GM10847 (cell line): ENCODE data around the gene EEF1G.

ENCODE experiments used
- POLR2A ChIP-seq: IDR thresholded peaks from 2 replicates; pipeline ENCODE4 v1.6.1; 2011; ENCODE audit not compliant: insufficient read length; ENCODE audit errors: extremely low read depth

Gene EEF1G

DNA sequence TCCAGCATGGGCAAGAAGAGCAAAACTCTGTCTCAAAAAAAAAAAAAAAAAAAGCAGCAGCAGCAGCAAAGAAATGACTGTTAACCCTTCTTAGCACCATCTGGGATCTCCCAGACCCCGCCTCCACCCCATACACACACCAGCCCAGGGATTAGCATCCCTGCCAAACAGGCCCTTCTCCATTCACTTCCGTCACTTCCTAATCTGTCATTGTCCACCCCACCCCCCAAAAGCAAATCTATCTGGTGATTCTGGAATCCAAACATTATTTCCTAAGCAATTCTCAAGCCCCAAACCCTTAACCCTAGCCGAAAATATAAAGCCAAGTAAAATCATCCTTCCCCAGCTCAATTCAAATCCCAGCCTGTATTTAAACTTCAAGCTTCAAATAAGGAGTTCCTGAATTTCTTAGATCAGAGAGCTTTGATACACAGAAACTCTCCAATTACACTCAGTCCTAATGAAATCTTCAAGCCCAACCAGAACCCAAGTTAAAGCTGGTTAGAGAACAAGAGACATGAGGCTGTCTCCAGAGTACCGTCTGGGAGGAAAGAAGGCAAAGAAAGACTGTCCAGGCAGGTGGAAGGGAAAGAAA is 21.1 kb downstream of the EEF1G start:
- no peak for TF ChIP-seq POLR2A

GRCh38 chr11:62548545-62549335 is 25.0 kb downstream of the EEF1G start:
- TF ChIP-seq POLR2A, result no peak

DNA sequence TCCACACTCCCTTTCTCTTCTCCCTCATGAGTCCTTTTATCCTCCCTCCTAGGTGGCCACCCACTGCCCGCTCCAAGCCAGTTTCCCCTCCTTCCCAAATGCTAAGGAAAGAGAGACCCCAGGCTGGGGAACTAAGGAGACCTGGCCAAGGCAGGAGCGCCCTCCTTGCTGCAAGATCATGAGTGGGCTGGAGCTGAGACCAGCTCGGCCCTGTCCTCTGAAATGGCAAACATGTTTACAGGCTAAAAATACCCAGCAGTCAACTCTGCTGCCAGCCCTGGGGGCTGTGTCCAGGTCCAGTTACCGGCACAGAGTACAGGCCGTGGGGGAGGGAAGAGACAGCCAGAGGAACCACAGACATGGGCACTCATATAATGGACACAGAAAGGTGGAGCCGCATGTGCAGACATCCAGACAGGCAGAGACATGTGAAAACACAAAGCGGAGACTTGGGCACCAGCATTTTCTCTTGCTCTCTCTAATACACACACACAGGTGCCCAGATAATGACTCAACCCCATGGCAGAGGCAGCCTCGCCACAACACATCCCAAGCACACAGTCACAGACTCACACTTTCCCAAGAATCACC is 25.9 kb downstream of the EEF1G start:
- TF ChIP-seq POLR2A, result no peak

DNA sequence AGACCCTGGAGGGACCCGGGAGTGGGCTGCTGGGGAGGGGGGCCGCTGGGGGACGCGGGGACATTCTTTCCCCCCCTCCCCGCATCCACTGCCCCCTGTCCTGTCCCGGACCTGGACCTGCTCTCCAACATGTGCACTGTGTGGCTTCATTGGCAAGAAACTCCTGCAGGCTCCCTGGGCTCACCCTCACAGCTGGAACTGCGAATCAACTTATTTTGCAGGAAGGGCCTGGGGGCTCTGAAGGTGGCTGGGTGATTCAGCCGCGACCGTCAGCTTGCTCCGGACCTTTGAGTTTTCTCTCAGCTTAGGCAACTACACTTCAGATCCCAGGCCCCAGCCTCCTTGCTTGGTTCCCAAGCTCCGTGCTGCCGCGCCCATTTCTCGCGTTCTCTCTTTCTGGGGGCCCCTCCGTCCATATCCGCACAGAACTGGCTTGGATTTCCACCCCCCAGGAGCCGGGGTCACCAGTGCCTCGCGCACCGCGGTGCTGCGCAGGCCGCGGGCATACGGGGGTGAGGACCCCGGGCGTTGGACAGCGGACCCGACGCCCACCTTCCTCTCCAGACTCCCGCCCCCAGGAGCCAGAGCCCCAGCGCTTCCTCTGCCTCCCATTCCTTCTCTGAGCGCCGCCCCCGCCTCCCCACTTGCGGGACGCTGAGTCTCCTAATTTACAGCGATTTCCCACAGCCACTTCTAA is 26.6 kb downstream of the EEF1G start:
- TF ChIP-seq POLR2A, result no peak

GRCh38 chr11:62546244-62546928 is 27.3 kb downstream of the EEF1G start, which contains the start of gene AHNAK:
AHNAK (minus strand) TSS chr11:62546806; CDS start chr11:62536098, 10,708 bp downstream.
- peak; percentile 46 for TF ChIP-seq POLR2A

DNA sequence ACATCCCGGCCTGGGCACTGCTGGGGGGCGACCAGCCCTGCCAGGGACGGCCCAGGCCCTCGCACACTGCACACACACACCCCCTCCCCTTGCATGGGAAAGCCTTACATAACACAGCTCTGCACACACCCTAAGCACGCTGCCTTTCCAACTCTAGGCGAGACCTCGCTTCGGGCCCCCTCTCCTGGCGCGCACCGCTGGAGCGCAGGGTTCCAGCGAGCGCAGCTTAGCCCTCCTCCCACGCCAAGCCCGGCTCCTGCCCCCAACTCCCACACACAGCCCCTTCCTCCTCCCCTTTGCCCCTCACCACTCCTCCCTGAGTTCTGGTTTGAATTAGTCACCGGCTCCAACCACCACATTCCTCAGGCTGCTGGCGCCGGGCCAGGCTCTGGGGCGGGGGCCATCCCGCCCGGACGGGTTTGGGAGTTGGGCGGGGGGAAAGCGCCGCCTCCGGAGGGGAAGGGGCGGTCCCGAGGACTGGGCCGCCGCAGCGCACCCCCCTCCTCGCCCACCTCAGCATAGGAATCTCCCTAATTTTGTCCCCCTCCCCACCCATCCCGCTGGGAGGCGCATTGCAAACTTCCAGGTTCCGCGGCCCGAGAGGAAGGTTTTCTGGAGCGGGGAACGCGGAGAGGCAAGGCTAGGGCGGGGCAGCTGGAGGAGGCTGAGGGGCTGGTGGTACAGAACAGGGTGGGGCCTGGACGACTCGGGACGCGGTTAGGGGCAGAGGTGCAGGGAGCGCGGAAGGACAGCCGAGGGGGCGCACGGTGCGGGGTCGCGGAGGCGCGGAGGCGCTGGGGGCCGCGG is 28.1 kb downstream of the EEF1G start:
- TF ChIP-seq POLR2A, result no peak

GRCh38 chr11:62544581-62545436 is 28.9 kb downstream of the EEF1G start:
- TF ChIP-seq POLR2A, result no peak

DNA sequence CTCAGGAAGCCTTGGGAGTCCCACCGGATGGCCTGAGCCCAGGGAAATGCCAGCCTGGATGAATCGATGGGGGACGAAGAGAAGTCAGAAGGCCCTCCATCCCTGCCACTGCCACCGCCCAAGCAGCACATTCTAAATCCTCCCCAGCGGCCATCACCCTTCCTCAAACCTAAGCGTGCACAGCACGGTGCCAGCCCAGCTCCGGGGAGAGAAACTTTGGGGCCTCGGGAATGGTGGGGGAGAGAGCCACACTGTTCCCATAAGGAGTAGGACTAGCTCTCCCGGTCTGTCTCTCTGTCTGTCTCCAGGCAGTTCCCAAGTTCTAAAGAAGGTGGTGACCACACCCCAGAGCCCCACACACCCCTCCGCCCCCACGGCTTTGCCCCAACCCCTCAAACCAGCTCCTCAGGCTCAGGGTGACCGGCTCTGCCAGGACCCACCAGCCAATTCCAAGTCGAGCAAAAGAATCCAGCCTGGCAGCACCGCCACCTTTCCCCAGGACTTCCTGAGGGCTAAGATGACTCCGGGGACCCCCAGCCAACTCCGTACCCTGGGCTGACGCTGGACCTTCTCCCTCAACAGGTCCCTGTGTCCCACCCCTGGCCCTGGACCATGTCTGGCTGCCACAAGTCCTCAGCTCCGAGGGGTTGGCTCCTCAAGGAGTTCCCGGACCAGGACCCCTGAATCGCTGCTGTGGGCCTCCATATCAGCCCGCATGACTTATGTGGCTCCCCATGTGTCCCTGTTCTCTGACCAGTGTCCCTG is 29.8 kb downstream of the EEF1G start:
- no peak for TF ChIP-seq POLR2A

GRCh38 chr11:62542750-62543567 is 30.7 kb downstream of the EEF1G start:
- TF ChIP-seq POLR2A, result no peak

DNA sequence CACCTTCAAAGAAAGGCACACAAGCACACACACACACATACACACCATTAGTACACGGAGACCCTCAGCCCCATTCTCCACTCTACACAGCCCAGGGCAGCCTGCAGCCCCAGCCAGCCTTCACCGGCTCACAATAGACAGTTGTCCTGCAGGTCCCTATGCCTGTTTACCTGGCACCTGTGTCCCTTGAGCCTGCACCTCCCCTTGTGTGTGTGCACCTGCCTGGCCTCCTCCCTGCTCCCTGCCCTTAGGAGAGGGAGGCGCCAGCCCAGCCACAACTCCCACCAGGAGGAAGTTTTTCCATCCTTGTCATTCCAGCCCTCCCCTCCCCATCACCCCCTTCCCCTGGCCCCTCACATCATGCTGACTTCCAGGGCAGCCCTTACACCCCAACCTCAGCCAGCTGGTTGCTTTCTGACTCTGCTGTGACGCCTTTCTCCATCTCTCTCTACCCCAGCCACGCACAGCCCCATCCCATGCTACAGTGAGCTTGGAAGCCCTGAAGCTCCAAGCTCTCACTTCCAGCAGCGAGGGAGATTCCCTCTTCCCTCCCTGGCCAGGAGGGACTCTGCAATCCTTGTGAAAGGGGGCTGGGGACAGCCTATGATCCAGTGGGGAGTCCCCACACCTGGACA is 31.5 kb downstream of the EEF1G start:
- TF ChIP-seq POLR2A, result no peak
